Stomach (tissue), 9 donors: ENCODE results near the gene RRAD. TPM values are rescaled to one million over a fixed set of nuclear protein-coding genes. Genes with fewer than 3 reads are reported as not detected.
A peak's percentile ranks its signal among the peaks of the same experiment; 100 is the strongest.

Experiments used
- DNase-seq, 2 donors: peaks; one replicate each; pipeline versions ENCODE4 v3.0.0 to v3.0.0-alpha.2; 2013 to 2019
- H3K27ac ChIP-seq, 5 donors: fragments of 200-600 bp in 4 of 5; sonication (generic) in 4 of 5; one replicate each; pipeline ENCODE4 v1.5.1; 2013 to 2019; ENCODE audit warnings: mild to moderate bottlenecking in 1 of 5, moderate library complexity in 1 of 5
- H3K27me3 ChIP-seq, 3 donors: fragments of 200-600 bp; sonication (generic); one replicate each; pipeline ENCODE4 v1.5.1; 2017 to 2019; ENCODE audit warnings: mixed run types in 1 of 3
- H3K36me3 ChIP-seq, 4 donors: fragments of 200-600 bp; sonication (generic); 1 replicate in 3 of 4; 2 replicates in 1 of 4; pipeline ENCODE4 v1.5.1; 2016 to 2019
- H3K4me1 ChIP-seq, 4 donors: fragments of 200-600 bp; sonication (generic); one replicate each; pipeline ENCODE4 v1.5.1; 2016 to 2019
- H3K4me3 ChIP-seq, 4 donors: fragments of 200-600 bp; sonication (generic) in 3 of 4; one replicate each; pipeline ENCODE4 v1.5.1; 2016 to 2019; ENCODE audit warnings: mild to moderate bottlenecking in 1 of 4
- H3K9me3 ChIP-seq, 4 donors: fragments of 200-600 bp; sonication (generic); one replicate each; pipeline ENCODE4 v1.5.1; 2016 to 2019
- EP300 ChIP-seq: sonication (generic); formaldehyde crosslinking; IDR thresholded peaks from one replicate; pipeline ENCODE4 v1.6.1; 2017; ENCODE audit warnings: antibody characterized with exemption
- POLR2A ChIP-seq, 4 donors: fragments of 450-650 bp; IDR thresholded peaks; one replicate each; pipeline ENCODE4 v1.6.1; 2016; ENCODE audit warnings: antibody characterized with exemption in 4 of 4, control low read depth in 2 of 4, mild to moderate bottlenecking in 1 of 4, moderate library complexity in 1 of 4
- POLR2AphosphoS5 ChIP-seq, 3 donors: sonication (generic); formaldehyde crosslinking; IDR thresholded peaks; one replicate each; pipeline ENCODE4 v1.6.1; 2016; ENCODE audit warnings: antibody characterized with exemption in 3 of 3
- WGBS, 5 donors: extraction: QIAGEN DNeasy Blood & Tissue Kit in 3 of 5; methylation state at CpG; one replicate each; pipeline versions ENCODE4 v1.1.5 to v1.1.7; 2013 to 2018; 5-methylcytosine and 5-hydroxymethylcytosine counted together
- intact Hi-C: fragments of 100-400 bp; cut with DNase I; formaldehyde crosslinking; loops from one replicate; pipeline ENCODE4 v1.15.1; 2023; ENCODE audit warnings: low total_unique reads
- polyA plus RNA-seq, 3 donors: library from polyadenylated mRNA; stranded (reverse); fragments of 200-250 nt; gene quantifications; one replicate each; pipeline ENCODE4 v1.2.3, GENCODE V29; 2013
- total RNA-seq, 5 donors: library from RNA; depleted of rRNA; stranded (reverse); fragments of >200 nt; gene quantifications; one replicate each; pipeline versions ENCODE4 v1.1.0 to v1.2.3, GENCODE V29; 2014 to 2016
- TF ChIP-seq, protein P1 (sequence below), 7 experiments: fragments of 450-650 bp in 4 of 7; fragments of 200-600 bp in 3 of 7; sonication (generic) in 3 of 7; IDR thresholded peaks; one replicate each; pipeline ENCODE4 v1.5.1; 2016 to 2019; ENCODE audit warnings: antibody characterized with exemption in 7 of 7, control low read depth in 2 of 7, mild to moderate bottlenecking in 1 of 7
- donor health status: healthy with polysubstance abuse.
- donor health status: Bipolar disorder and iron deficiency.
- donor health status: healthy.

The RRAD gene
- total and polyA plus RNA-seq, 8 donors, result 1.0 to 39.7 (median 3.5) TPM

DNA sequence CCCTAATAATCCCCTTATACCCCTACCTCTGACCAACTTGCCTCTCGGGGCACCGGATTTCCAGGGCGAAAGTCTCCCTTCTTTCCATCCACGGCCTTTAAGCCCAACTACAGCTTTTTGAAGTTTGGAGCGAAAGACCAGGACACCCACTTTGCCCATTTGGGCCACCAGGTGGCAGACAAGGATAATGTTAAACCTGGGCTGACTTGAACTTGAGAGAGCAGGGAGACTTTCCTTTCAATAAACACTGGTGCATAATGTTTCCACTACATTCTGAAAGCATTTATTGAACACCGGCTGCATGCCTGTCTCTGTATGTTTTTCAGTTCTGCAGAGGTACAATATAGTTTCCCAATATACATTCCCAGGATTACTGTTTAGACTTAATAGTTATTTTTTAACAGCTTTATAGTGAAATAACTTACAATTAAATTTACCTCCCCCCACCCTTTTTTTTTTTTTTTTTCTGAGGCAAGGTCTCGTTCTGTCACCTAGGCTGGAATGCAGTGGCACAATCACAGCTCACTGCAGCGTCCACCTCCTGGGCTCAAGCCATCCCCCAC lies 28.8 kb upstream of the RRAD start:
- no peak overlapping the region for H3K4me3 ChIP-seq
- H3K36me3 ChIP-seq, result no peaks in the 10 kb centered on the region
- peaks cover 0 to 22% (median 1%) of the 10 kb centered on the region in 3 donors for H3K27me3 ChIP-seq
- H3K27ac ChIP-seq, result no peak overlapping the region
- peaks cover 0 to under 1% (median 0%) of the 10 kb centered on the region in 4 donors for H3K4me1 ChIP-seq
- TF ChIP-seq EP300 (no peak), POLR2A (IDR thresholded peaks at IDR 0.05) (no peak), POLR2AphosphoS5 (IDR thresholded peaks at IDR 0.05) (no peak)
- TF ChIP-seq, protein P1, sequence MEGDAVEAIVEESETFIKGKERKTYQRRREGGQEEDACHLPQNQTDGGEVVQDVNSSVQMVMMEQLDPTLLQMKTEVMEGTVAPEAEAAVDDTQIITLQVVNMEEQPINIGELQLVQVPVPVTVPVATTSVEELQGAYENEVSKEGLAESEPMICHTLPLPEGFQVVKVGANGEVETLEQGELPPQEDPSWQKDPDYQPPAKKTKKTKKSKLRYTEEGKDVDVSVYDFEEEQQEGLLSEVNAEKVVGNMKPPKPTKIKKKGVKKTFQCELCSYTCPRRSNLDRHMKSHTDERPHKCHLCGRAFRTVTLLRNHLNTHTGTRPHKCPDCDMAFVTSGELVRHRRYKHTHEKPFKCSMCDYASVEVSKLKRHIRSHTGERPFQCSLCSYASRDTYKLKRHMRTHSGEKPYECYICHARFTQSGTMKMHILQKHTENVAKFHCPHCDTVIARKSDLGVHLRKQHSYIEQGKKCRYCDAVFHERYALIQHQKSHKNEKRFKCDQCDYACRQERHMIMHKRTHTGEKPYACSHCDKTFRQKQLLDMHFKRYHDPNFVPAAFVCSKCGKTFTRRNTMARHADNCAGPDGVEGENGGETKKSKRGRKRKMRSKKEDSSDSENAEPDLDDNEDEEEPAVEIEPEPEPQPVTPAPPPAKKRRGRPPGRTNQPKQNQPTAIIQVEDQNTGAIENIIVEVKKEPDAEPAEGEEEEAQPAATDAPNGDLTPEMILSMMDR (IDR thresholded peaks at IDR 0.05), result peak in 5 of 7 experiments; percentile 32 to 81 (median 73)
- no peaks in the 10 kb centered on the region for H3K9me3 ChIP-seq
- 11 to 15% (median 14%) methylated on average over 8 of the region's 8 CpGs for WGBS, 5 donors
- peak; percentile 84 to 91 for DNase-seq
- intact Hi-C loops, result no loop called here

DNA sequence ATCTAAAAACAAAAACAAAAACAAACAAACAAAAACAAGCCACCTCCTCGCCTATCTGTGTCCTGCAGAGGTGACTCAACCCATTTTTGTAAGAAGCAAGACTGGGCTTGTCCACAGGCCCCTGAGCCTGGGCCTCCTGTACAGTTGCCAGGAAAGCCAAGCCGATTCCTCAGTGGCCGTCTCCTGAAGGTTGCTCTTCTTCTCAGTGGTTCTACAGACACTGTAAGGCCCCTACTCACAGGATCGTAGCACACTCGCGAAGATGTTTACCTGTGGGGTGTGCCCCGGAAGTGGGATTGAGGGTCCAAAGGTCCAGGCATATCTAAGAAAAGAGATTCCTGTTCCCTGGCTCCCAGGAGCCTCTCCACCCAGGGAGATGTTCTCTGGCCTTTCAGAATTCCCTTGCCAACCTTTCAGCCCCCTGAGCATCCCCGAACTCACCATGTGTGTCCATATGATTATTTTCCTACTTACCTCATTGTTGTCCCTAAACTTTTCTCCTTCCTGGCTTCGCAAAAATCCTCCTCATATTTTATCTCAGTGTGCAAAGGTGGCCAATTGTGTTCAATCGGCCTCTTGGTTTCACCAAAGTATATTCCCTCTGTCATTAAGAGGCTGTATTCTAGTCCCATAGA lies 28.2 kb upstream of the RRAD start:
- H3K27me3 ChIP-seq, result peaks cover 0 to 28% (median 7%) of the 10 kb centered on the region in 3 donors
- no peak overlapping the region for H3K27ac ChIP-seq
- H3K4me1 ChIP-seq, result peaks cover 5 to 6% (median 6%) of the 10 kb centered on the region in 4 donors
- H3K4me3 ChIP-seq, result no peak overlapping the region
- intact Hi-C loops, result no loop called here
- WGBS, 5 donors, result 44 to 58% (median 54%) methylated on average over 10 of the region's 10 CpGs
- peak; percentile 28 to 66 for DNase-seq
- no peaks in the 10 kb centered on the region for H3K36me3 ChIP-seq
- H3K9me3 ChIP-seq, result no peaks in the 10 kb centered on the region
- TF ChIP-seq POLR2A (IDR thresholded peaks at IDR 0.05) (no peak), EP300 (no peak), POLR2AphosphoS5 (IDR thresholded peaks at IDR 0.05) (no peak)
- TF ChIP-seq, protein P1 (IDR thresholded peaks at IDR 0.05), result no peak

DNA sequence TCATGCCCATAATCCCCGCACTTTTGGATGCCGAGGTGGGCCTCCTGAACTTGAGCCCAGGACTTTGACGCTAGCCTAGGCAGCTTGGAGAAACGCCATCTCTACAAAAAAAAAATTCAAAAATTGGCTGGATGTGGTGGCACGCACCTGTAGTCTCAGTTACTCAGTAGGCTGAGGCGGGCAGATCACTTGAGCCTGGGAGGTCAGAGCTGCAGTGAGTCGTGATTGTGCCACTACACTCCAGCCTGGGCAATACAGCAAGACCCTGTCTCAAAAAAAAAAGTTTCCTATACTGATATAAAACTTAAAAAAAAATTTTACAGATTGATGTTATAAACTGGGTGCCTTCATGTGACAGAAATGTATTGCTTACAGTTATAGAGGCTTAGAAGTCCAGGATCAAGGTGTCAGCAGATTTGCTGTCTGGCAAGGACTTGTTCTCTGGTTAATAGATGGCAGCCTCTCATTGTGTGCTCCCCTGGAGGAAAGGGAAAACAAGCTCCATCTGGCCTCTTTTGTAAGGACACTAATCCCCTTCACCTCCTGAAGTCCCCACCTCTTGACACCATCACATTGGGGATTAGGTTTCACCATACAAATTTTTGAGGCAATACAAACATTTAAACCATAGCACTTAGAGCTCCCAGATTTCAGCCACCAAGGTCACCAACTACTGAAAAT lies 27.2 kb upstream of the RRAD start:
- DNase-seq, result no peak
- intact Hi-C loops, result no loop called here
- no peak overlapping the region for H3K27ac ChIP-seq
- H3K36me3 ChIP-seq, result no peaks in the 10 kb centered on the region
- WGBS, 5 donors, result 81 to 91% (median 88%) methylated on average over 7 of the region's 7 CpGs
- peaks cover 0 to 33% (median 12%) of the 10 kb centered on the region in 3 donors for H3K27me3 ChIP-seq
- peaks cover 8 to 16% (median 13%) of the 10 kb centered on the region in 4 donors for H3K4me1 ChIP-seq
- no peak overlapping the region for H3K4me3 ChIP-seq
- no peaks in the 10 kb centered on the region for H3K9me3 ChIP-seq
- no peak for TF ChIP-seq EP300
- TF ChIP-seq POLR2A (IDR thresholded peaks at IDR 0.05), result no peak
- TF ChIP-seq, protein P1 (IDR thresholded peaks at IDR 0.05), result no peak
- no peak for TF ChIP-seq POLR2AphosphoS5 (IDR thresholded peaks at IDR 0.05)

DNA sequence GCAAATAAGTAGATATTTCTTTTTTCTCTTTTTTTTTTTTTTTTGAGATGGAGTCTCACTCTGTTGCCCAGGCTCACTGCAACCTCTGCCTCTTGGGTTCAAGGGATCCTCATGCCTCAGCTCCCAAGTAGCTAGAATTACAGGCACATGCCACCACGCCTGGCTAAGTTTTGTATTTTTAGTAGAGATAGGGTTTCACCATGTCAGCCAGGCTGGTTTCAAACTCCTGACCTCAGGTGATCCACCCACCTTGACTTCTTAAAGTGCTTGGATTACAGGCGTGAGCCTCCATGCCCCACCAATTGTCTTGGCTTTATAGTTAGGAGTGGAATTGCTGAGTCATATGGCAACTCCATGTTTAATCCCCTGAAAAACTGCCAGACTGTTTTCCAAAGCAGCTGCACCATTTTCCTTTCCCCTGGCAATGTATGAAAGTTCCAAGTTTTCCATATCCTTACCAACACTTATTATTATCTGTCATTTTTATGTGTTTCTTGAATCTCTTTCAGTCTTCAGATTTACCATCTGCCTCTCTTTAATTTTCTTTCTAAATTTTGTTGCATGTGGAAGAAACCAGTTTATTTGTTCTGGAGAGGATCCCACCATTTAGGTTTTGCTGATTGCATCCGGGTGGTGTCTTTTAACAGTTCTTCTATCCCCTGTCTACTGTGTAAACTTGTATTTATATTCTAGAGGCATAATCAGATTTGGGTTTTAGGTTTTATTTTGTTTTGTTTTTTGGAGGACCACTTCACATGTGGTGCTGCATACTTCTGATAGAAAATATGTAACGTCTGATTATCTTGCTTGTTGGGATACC lies 25.8 kb upstream of the RRAD start:
- TF ChIP-seq POLR2A (IDR thresholded peaks at IDR 0.05) (no peak), EP300 (no peak), POLR2AphosphoS5 (IDR thresholded peaks at IDR 0.05) (no peak)
- TF ChIP-seq, protein P1 (IDR thresholded peaks at IDR 0.05), result no peak

More for the DNA sequence above, 25.8 kb upstream of the RRAD start:
- DNase-seq, result no peak
- Histone ChIP-seq H3K9me3 (no peaks in the 10 kb centered on the region), H3K4me3 (no peak overlapping the region), H3K27me3 (peaks cover 0 to 33% (median 12%) of the 10 kb centered on the region in 3 donors), H3K36me3 (no peaks in the 10 kb centered on the region), H3K4me1 (peaks cover 8 to 22% (median 18%) of the 10 kb centered on the region in 4 donors), H3K27ac (no peak overlapping the region)
- intact Hi-C loops, result no loop called here
- 73 to 84% (median 77%) methylated on average over 4 of the region's 4 CpGs for WGBS, 5 donors
